GM18502 (cell line): ENCODE results near the gene MAP4.

Source experiments
- ATAC-seq: cut with Tn5 transposase; IDR thresholded peaks from one replicate; pipeline ENCODE4 v1.9.1; 2021; ENCODE audit warnings: mild to moderate bottlenecking; ENCODE audit not compliant: unreplicated experiment, poor library complexity

MAP4 gene

GRCh38 chr3:47976135-47976732 lies 40.0 kb downstream of the MAP4 start:
- no peak for ATAC-seq

GRCh38 chr3:47974974-47975470 lies 41.2 kb downstream of the MAP4 start:
- ATAC-seq, result no peak

DNA sequence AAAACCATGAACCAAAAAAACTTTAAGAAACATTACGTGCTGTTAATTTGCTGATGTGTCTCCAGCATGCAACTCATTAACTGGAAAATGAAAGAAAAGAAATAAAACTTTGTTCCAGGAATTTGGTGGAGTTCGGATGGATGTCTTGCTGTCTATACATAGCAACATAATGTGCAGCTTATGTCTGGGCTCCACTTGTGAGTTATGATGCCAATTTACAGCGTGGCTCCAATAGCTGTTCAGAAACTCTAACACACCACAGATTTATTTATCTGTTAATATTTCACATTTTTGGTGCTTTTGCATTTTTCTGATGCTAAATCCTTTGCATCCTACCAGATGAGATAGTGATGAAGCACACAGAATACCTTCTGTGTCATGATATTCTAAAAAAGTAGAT lies 45.1 kb downstream of the MAP4 start:
- no peak for ATAC-seq

DNA sequence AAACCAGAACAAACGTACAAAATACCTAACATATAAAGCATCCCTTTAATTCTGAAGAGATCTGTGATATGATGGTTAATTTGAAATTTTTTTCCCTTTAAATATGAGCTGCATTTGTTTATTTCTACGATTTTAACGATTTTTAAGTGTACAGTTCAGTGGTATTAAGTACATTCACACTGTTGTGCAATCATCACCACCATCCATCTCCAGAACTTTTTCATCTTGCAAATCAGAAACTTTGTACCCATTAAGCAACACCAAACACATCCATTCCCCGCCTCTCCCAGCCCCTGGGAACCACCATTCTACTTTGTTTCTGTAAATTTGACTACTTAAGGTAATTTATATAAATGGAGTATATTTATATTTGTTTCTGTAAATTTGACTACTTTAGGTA lies 51.5 kb downstream of the MAP4 start:
- ATAC-seq, result no peak

- ATAC-seq, result no peak
Measured at GRCh38 chr3:47961815-47962606, 54.2 kb downstream of the MAP4 start.

GRCh38 chr3:47961036-47961435 lies 55.2 kb downstream of the MAP4 start:
- ATAC-seq, result no peak

DNA sequence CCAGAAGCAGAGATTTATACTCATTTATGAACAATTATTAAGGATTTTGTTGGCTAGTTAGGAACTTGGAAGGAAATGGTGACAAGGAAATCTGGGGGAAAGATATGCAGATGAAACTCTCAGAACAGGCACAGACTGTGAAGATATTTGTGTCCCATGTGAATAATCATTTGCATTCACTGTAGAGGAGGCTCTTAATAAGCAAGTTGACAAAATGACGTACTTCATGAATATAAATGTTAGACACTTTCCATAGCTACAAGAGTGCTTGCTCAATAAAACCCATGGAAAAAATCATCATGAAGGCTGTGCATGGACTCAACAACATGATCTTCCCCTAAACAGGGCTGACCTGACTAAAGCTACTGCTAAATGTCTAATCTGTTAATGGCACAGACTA lies 59.7 kb downstream of the MAP4 start:
- ATAC-seq, result no peak

DNA sequence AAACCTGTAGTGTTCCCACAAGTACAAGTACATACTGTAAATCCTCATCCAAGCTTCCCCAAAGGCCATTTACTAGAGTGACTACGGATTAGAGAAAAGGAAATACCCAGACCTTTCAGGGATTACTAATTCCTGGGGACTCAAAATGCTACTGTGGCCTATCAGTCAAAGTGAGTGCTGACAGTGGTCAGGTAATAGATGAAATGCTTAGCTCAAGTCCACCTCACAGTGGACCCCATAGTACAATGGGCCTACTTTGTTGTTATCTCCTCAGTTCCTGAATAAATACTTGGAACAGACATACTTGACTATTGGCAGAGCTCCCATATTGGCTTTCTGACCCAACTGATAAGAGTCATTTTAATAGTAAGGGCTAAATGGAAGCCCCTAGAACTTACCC lies 61.6 kb downstream of the MAP4 start:
- ATAC-seq, result no peak

- no peak for ATAC-seq
Measured at GRCh38 chr3:47950453-47951169, 65.6 kb downstream of the MAP4 start.

DNA sequence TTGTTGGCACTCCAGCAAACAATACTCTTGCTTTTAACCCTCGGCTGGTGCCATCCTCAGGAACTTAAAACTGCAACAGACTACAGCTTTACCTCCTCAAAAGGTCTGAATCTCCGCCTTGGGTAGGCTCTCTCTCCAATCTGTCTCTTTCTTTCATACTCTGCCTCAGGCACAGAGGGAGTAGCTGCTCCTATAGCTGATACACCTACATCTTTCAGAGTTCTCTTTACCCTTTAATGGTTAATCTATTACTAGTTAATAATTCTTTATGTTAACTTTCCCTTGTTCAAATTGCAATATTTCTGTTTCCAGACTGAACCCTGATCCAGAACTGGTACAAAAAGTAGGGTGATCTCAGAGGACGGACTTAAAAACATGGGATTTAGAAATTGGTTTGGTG lies 66.2 kb downstream of the MAP4 start:
- no peak for ATAC-seq

DNA sequence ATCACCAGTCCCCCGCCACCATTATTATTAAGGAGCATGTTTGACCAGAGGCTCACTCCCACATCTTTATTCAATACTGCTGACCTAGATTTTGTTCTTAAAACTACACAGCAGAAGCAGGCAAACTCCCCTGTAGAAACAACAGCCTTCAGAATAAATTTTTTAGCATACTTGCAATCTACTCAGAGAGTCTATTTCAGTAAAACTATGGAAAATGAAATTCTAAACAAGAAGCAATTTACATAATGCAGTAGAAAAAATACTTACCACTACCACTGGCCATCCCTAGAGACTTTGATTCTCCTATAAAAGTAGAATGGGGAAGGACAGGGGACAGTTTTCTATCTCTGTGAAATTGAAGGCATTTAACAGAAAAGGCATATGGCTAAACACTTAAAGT lies 76.0 kb downstream of the MAP4 start:
- ATAC-seq, result no peak

DNA sequence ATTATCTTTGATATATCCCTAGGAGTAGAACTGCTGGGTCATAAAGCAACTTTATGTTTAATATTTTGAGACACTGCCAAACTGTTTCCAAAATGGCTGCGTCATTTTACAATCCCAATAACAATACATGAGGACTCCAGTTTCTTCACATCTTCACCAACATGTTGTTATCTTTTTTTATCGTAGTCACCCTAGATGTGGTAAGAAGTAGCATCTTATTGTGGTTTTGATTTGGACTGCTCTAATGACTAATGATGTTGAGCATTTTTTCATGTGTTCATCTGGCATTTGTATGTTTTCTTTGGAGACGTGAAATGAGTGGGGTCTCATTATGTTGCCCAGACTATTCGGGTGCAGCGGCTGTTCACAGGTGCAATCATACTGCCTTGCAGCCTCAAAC lies 83.8 kb downstream of the MAP4 start:
- no peak for ATAC-seq

- no peak for ATAC-seq
Measured at GRCh38 chr3:47930979-47931378, 85.2 kb downstream of the MAP4 start.

GRCh38 chr3:47916696-47917095 lies 99.5 kb downstream of the MAP4 start:
- ATAC-seq, result no peak

- ATAC-seq, result no peak
Measured at GRCh38 chr3:47916201-47916600, 100.0 kb downstream of the MAP4 start.

- ATAC-seq, result no peak
Measured at GRCh38 chr3:47912006-47912504, 104.2 kb downstream of the MAP4 start.

GRCh38 chr3:47910777-47911440 lies 105.3 kb downstream of the MAP4 start:
- ATAC-seq, result no peak

- ATAC-seq, result no peak
Measured at GRCh38 chr3:47910233-47910632, 106.0 kb downstream of the MAP4 start.

DNA sequence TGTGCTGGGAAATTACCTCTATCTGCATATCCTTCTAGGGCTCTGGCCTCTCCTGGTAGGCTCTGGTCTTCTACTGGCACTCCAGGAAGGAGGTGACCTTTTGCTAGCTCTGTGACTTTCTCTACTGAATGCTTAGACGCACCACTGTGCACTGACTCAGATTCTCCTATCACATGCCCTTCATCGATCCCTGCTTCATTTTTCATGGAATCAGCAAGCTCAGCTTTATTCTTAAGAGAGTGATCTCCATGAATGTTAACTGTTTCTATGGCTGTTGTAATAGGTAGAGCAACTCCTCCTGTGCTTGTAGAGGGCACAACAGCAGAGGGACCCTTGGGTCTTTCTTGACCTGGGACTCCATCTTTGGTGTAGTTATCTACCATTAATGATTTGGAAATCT lies 106.6 kb downstream of the MAP4 start:
- no peak for ATAC-seq

- no peak for ATAC-seq
Measured at GRCh38 chr3:47908744-47909143, 107.5 kb downstream of the MAP4 start.

- no peak for ATAC-seq
Measured at GRCh38 chr3:47907784-47908183, 108.4 kb downstream of the MAP4 start.
